GM12878 (cell line): ENCODE results near the gene SORBS1. TPM values are rescaled to one million over a fixed set of nuclear protein-coding genes. Genes with fewer than 3 reads are reported as not detected.

Experiments used
- ATAC-seq: fragments of 200-7000 bp; cut with Tn5 transposase; 3 replicates; pipeline ENCODE4 v1.9.1; 2020; ENCODE audit warnings: mild to moderate bottlenecking, moderate library complexity
- BruUV-seq: library from RNA; stranded (reverse); fragments of 400-500 nt; replicated peaks from 2 replicates; lab custom pipeline; 2021; lab: Mats Ljungman, UMichigan
- CTCF ChIA-PET: fragments of 300-600 bp; sonication (Branson Sonifier 250); formaldehyde crosslinking; extraction: SDS; loops from one replicate; lab custom pipeline; 2021; ENCODE audit warnings: inconsistent platforms; lab: Yijun Ruan, JAX
- POLR2A ChIA-PET: fragments of 350-600 bp; formaldehyde crosslinking; extraction: SDS; loops from one replicate; lab custom pipeline; 2021; ENCODE audit warnings: inconsistent platforms; lab: Charles Lee
- RAD21 ChIA-PET: fragments of 300-600 bp; sonication (Branson Sonifier 250); formaldehyde crosslinking; loops from one replicate; lab custom pipeline; 2023; ENCODE audit warnings: antibody characterized with exemption; ENCODE audit not compliant: unreplicated experiment; lab: Charles Lee
- SMC1A ChIA-PET: fragments of 300-600 bp; sonication (Branson Sonifier 250); formaldehyde crosslinking; loops from one replicate; lab custom pipeline; 2023; ENCODE audit not compliant: unreplicated experiment, uncharacterized antibody; lab: Charles Lee
- DNase-seq: peaks from one replicate; pipeline ENCODE4 v3.0.0-alpha.2; 2011; ENCODE audit warnings: low read depth, low spot score
- FAIRE-seq: peaks from 3 replicates; lab custom pipeline; 2011; peaks lifted over from hg19 to GRCh38; lab: Jason Lieb, UNC
- H2AFZ ChIP-seq: 2 replicates; pipeline ENCODE4 v1.6.0; 2011; ENCODE audit warnings: low read depth, low read length, control low read depth; ENCODE audit not compliant: control insufficient read depth
- H3K27ac ChIP-seq: 2 replicates; pipeline ENCODE4 v1.5.1; 2011; ENCODE audit warnings: control low read depth; ENCODE audit not compliant: control insufficient read depth, insufficient read depth
- H3K27me3 ChIP-seq, 2 experiments: replicated peaks in 1 of 2; 2 replicates each; pipeline versions ENCODE4 v1.6.0 to v1.6.1; 2011; ENCODE audit warnings: low read length in 1 of 2; ENCODE audit not compliant: control insufficient read depth in 2 of 2, insufficient read depth in 2 of 2
- H3K36me3 ChIP-seq, 2 experiments: 2 replicates each; pipeline ENCODE4 v1.5.1; 2011; ENCODE audit warnings: low read length in 1 of 2; ENCODE audit not compliant: control insufficient read depth in 2 of 2, insufficient read depth in 2 of 2
- H3K4me1 ChIP-seq: 2 replicates; pipeline ENCODE4 v1.6.1; 2011; ENCODE audit warnings: mild to moderate bottlenecking, low read length, moderate library complexity, mixed read lengths; ENCODE audit not compliant: control insufficient read depth, insufficient read depth
- H3K4me2 ChIP-seq: 2 replicates; pipeline ENCODE4 v1.6.0; 2011; ENCODE audit warnings: control low read depth; ENCODE audit not compliant: control insufficient read depth, insufficient read depth
- H3K4me3 ChIP-seq: fragments of 200-600 bp; sonication (generic); 2 replicates; pipeline ENCODE4 v1.5.1; 2016
- H3K79me2 ChIP-seq: 2 replicates; pipeline ENCODE4 v1.6.0; 2011; ENCODE audit warnings: low read length; ENCODE audit not compliant: control insufficient read depth, insufficient read depth
- H3K9ac ChIP-seq: 2 replicates; pipeline ENCODE4 v1.8.0; 2011; ENCODE audit warnings: low read length, control low read depth, mixed read lengths; ENCODE audit not compliant: control insufficient read depth, insufficient read depth
- H3K9me3 ChIP-seq: replicated peaks from 3 replicates; pipeline ENCODE4 v1.5.1; 2011; ENCODE audit warnings: mild to moderate bottlenecking, low read length; ENCODE audit not compliant: control insufficient read depth, insufficient read depth
- H4K20me1 ChIP-seq: 2 replicates; pipeline ENCODE4 v1.6.0; 2011; ENCODE audit not compliant: control insufficient read depth, insufficient read depth
- ATF2 ChIP-seq: IDR thresholded peaks from 2 replicates; pipeline ENCODE4 v1.6.1; 2012; ENCODE audit warnings: low read length, inconsistent platforms
- E4F1 ChIP-seq: fragments of 450-650 bp; IDR thresholded peaks from 2 replicates; pipeline ENCODE4 v1.6.1; 2018; ENCODE audit warnings: borderline replicate concordance, mild to moderate bottlenecking; ENCODE audit not compliant: partially characterized antibody
- JUNB ChIP-seq: IDR thresholded peaks from 2 replicates; pipeline ENCODE4 v1.6.1; 2016; ENCODE audit warnings: antibody characterized with exemption, mild to moderate bottlenecking
- KAT2A ChIP-seq: conservative IDR thresholded peaks from 2 replicates; pipeline ENCODE4 v1.6.1; 2011; ENCODE audit warnings: low read depth, low read length; ENCODE audit not compliant: control insufficient read depth
- MYB ChIP-seq: fragments of 150-350 bp; IDR thresholded peaks from 2 replicates; pipeline ENCODE4 v1.6.1; 2014; ENCODE audit warnings: mild to moderate bottlenecking, low read depth, low read length, borderline replicate concordance
- NFIC ChIP-seq: IDR thresholded peaks from 2 replicates; pipeline ENCODE4 v1.6.1; 2012; ENCODE audit warnings: low read depth, mild to moderate bottlenecking, inconsistent platforms, low read length, moderate library complexity
- SUZ12 ChIP-seq: fragments of 200-600 bp; sonication (generic); IDR thresholded peaks from one replicate; pipeline ENCODE4 v1.6.1; 2018; ENCODE audit warnings: antibody characterized with exemption, mild to moderate bottlenecking; ENCODE audit not compliant: unreplicated experiment
- WGBS: methylation state at CpG from one replicate; pipeline ENCODE4 v1.1.6; 2016; ENCODE audit warnings: low lambda C conversion rate; ENCODE audit not compliant: insufficient replicate concordance, insufficient coverage; ENCODE audit errors: missing lambda C conversion rate; 5-methylcytosine and 5-hydroxymethylcytosine counted together
- in situ Hi-C: fragments of 300-500 bp; cut with MboI; formaldehyde crosslinking; loops from 9 replicates; pipeline ENCODE4 v1.14.3; 2018; ENCODE audit warnings: mixed read lengths
- intact Hi-C: fragments of 100-400 bp; cut with micrococcal nuclease; formaldehyde crosslinking; loops from one replicate; pipeline ENCODE4 v1.14.2; 2022; ENCODE audit not compliant: unreplicated experiment
- polyA plus RNA-seq, 11 experiments: library from polyadenylated mRNA; depleted of rRNA in 4 of 11; unstranded in 6 of 11; stranded (reverse) in 5 of 11; fragments of >200 nt; fragmentation: Nextera tagmentation in 4 of 11; fragmentation: Illumina TruSeq in 1 of 11; extraction: Ambion mirVana in 4 of 11; extraction: Trizol in 1 of 11; gene quantifications; 1 replicate in 1 of 11; 2 replicates in 10 of 11; pipeline versions ENCODE4 v1.2.1 to v1.2.3, GENCODE V29; 2011 to 2016; ENCODE audit warnings: inconsistent platforms in 2 of 11, missing spikeins in 2 of 11, low read depth in 1 of 11
- total RNA-seq, 4 experiments: library from RNA; depleted of rRNA in 3 of 4; stranded (reverse); fragments of >200 nt in 3 of 4; fragmentation: Illumina TruSeq in 1 of 4; extraction: Trizol in 1 of 4; gene quantifications; 2 replicates each; pipeline versions ENCODE4 v1.2.1 to v1.2.3, GENCODE V29; 2013 to 2021

Gene SORBS1
- total and polyA plus RNA-seq, 10 of the 15 experiments (the other 5 are each of a cell fraction or from before 2014, with no cell fraction given) = 0.13 to 0.75 (median 0.39) TPM

GRCh38 chr10:95404462-95404858, 156.7 kb downstream of the SORBS1 start:
- Histone ChIP-seq H3K4me1 (no peaks in the 10 kb centered on the region), H3K27ac (no peak overlapping the region), H3K9ac (no peak overlapping the region), H3K9me3 (no peaks in the 10 kb centered on the region), H3K36me3 (no peaks in the 10 kb centered on the region), H3K4me3 (no peak overlapping the region), H3K27me3 (no peaks in the 10 kb centered on the region; a peak in 1 of 4 replicates), H2AFZ (no peak overlapping the region), H3K79me2 (no peaks in the 10 kb centered on the region), H4K20me1 (no peaks in the 10 kb centered on the region), H3K4me2 (no peak overlapping the region)
- DNase-seq (no peak), FAIRE-seq (no peak), ATAC-seq (no peak)
- ChIA-PET RAD21 (interaction anchor here (0.6 to 2.8 kb wide), 5 partner anchors 12 to 241 kb away, joined by 3 to 17 read pairs (median 5); no protein-coding TSS in a partner anchor), CTCF (interaction anchor here (1.0 to 5.2 kb wide), 5 partner anchors 15 to 158 kb away, joined by 3 to 48 read pairs (median 4); no protein-coding TSS in a partner anchor), POLR2A (interaction anchor here (0.6 to 0.9 kb wide), 5 partner anchors 9 to 96 kb away, joined by 3 to 8 read pairs (median 3); no protein-coding TSS in a partner anchor), SMC1A (interaction anchor here (0.8 to 3.9 kb wide), 6 partner anchors 8 to 41 kb away, joined by 3 to 39 read pairs (median 4); no protein-coding TSS in a partner anchor)
- TF ChIP-seq SUZ12 (no peak), ATF2 (no peak), MYB (no peak), E4F1 (no peak), NFIC (no peak), JUNB (no peak), KAT2A (no peak)
- intact Hi-C loops = no loop called here
- BruUV-seq = no TSS peak
- 53% methylated on average over 7 of the region's 7 CpGs for WGBS
- in situ Hi-C loops = no loop called here
